GM18505 (cell line): ENCODE measurements around the gene MCFD2.
A peak's percentile ranks its signal among the peaks of the same experiment; 100 is the strongest.

Experiments used
- ATAC-seq: cut with Tn5 transposase; IDR thresholded peaks from one replicate; pipeline ENCODE4 v1.9.1; 2021; ENCODE audit not compliant: unreplicated experiment
- POLR2A ChIP-seq: IDR thresholded peaks from 4 replicates; pipeline ENCODE4 v1.6.1; 2011; ENCODE audit warnings: borderline replicate concordance; ENCODE audit not compliant: insufficient read depth, insufficient read length; ENCODE audit errors: extremely low read depth

The MCFD2 gene

GRCh38 chr2:46915281-46915810 lies at the start of gene MCFD2:
Gene MCFD2 (minus strand): TSS chr2:46915806. CDS start chr2:46909171, 6,635 bp downstream.
- ATAC-seq, result peak; percentile 27

GRCh38 chr2:46964835-46965560 lies 49.4 kb upstream of the MCFD2 start:
- TF ChIP-seq POLR2A, result no peak
- ATAC-seq, result no peak

More at GRCh38 chr2:46915281-46915810, at the start of gene MCFD2:
- no peak for TF ChIP-seq POLR2A

- TF ChIP-seq POLR2A, result no peak
- ATAC-seq, result no peak
Measured at GRCh38 chr2:46963941-46964673, 48.5 kb upstream of the MCFD2 start.

- TF ChIP-seq POLR2A, result no peak
Measured at GRCh38 chr2:46963210-46963609, 47.6 kb upstream of the MCFD2 start.

DNA sequence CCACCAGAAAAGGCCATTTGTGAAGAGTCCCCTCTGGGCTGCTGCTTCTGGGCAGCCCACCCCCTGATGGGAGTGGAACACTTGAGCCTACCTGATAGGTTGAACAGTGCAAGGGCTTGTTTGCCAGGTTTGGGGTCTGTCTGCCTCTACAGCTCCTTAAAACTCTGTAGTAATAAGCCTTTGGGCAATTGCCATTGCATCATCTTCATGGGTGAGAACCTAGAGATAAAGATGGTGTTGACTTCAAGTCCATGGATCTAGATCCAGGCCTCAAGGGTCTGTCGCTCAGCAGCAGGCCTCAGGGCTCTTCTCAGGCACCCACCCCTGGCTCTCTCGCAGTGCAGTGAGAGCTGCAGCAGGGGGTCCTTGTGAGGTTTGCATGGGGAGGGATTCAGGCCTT lies 47.1 kb upstream of the MCFD2 start:
- no peak for ATAC-seq
- TF ChIP-seq POLR2A, result no peak

More at GRCh38 chr2:46963210-46963609, 47.6 kb upstream of the MCFD2 start:
- no peak for ATAC-seq

- no peak for TF ChIP-seq POLR2A
- ATAC-seq, result no peak
Measured at GRCh38 chr2:46960618-46961017, 45.0 kb upstream of the MCFD2 start.

GRCh38 chr2:46958431-46959017 lies 42.9 kb upstream of the MCFD2 start:
- ATAC-seq, result no peak
- TF ChIP-seq POLR2A, result no peak

- ATAC-seq, result no peak
- no peak for TF ChIP-seq POLR2A
Measured at GRCh38 chr2:46956981-46957531, 41.5 kb upstream of the MCFD2 start.

GRCh38 chr2:46955764-46956163 lies 40.2 kb upstream of the MCFD2 start:
- no peak for TF ChIP-seq POLR2A
- no peak for ATAC-seq

GRCh38 chr2:46954951-46955571 lies 39.5 kb upstream of the MCFD2 start:
- no peak for TF ChIP-seq POLR2A
- ATAC-seq, result no peak

GRCh38 chr2:46952171-46952570 lies 36.6 kb upstream of the MCFD2 start:
- no peak for TF ChIP-seq POLR2A
- ATAC-seq, result no peak

DNA sequence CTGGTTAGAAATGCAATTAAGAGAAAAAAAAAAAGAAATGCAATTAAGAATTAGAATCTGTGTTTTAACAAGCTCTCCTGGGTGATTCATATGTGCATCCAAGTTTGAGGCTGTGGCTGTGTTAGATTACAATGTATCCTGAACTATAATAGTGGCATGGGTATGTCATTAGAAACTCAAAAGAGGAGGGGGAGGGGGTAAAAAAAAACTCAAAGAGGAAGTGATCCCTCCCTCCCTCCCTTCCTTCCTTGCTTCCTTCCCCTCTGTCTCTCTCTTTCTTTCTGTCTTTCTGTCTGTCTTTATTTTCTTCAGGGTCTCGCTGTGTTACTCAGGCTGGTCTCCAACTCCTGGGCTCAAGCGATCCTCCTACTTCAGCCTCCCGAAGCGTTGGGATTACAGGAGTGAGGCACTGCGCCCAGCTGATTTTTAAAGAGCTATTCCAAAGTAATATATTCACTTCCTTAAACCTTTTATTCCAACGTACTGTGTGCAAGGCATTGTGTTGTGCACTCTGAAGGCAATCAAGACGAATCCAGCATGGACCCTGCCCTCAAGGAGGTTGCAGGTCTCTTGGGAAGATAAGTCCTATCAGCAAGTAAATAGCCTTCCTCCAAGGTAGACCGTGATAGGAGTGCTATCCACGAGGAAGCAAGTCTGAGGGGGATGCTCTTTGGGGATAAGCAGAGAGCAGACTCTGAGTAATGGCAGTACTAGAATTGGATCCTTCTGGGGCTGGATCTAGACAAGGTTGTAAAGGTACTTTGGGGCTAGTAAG lies 35.9 kb upstream of the MCFD2 start:
- no peak for TF ChIP-seq POLR2A
- no peak for ATAC-seq
